ENCODE results near the gene AKT1.

The AKT1 gene

GRCh38 chr14:104799244-104800014 lies 3.9 kb upstream of the AKT1 start:
- no peak for DNase-seq (ENCODE audit: low read depth in 2 of 2)

- no peak for DNase-seq (ENCODE audit: low read depth in 2 of 2)
These were observed 3.0 kb upstream of the AKT1 start for GRCh38 chr14:104798300-104799243.

GRCh38 chr14:104797115-104798044 lies 1.8 kb upstream of the AKT1 start:
- DNase-seq (ENCODE audit: low read depth in 2 of 2): no peak

- no peak for DNase-seq (ENCODE audit: low read depth in 2 of 2)
These were observed 1.1 kb upstream of the AKT1 start for GRCh38 chr14:104796687-104797081.

- DNase-seq (ENCODE audit: low read depth in 2 of 2): peak; percentile 29 to 56
These were observed 486 bp upstream of the AKT1 start for GRCh38 chr14:104795781-104796686.

- DNase-seq (ENCODE audit: low read depth in 2 of 2): no peak
These were observed 936 bp downstream of the AKT1 start for GRCh38 chr14:104794631-104794992.

GRCh38 chr14:104794099-104794498 lies 1.4 kb downstream of the AKT1 start:
- no peak for DNase-seq (ENCODE audit: low read depth in 2 of 2)

- no peak for DNase-seq (ENCODE audit: low read depth in 2 of 2)
These were observed 1.9 kb downstream of the AKT1 start for GRCh38 chr14:104793703-104793959.

- no peak for DNase-seq (ENCODE audit: low read depth in 2 of 2)
These were observed 2.4 kb downstream of the AKT1 start for GRCh38 chr14:104792945-104793702.

- DNase-seq (ENCODE audit: low read depth in 2 of 2): no peak
These were observed 3.3 kb downstream of the AKT1 start for GRCh38 chr14:104792101-104792884.

GRCh38 chr14:104791425-104791824 lies 4.1 kb downstream of the AKT1 start:
- no peak for DNase-seq (ENCODE audit: low read depth in 2 of 2)

GRCh38 chr14:104789752-104790743 lies 5.5 kb downstream of the AKT1 start:
- DNase-seq (ENCODE audit: low read depth in 2 of 2): no peak

GRCh38 chr14:104788873-104789663 lies 6.5 kb downstream of the AKT1 start:
- no peak for DNase-seq (ENCODE audit: low read depth in 2 of 2)

GRCh38 chr14:104788161-104788818 lies 7.3 kb downstream of the AKT1 start:
- no peak for DNase-seq (ENCODE audit: low read depth in 2 of 2)

- no peak for DNase-seq (ENCODE audit: low read depth in 2 of 2)
These were observed 7.8 kb downstream of the AKT1 start for GRCh38 chr14:104787736-104788135.

- no peak for DNase-seq (ENCODE audit: low read depth in 2 of 2)
These were observed 8.5 kb downstream of the AKT1 start for GRCh38 chr14:104786726-104787675.

All from stimulated activated CD4-positive, alpha-beta T cell treated with anti-CD3 and anti-CD28 coated beads, Interleukin-1b, Interleukin-23, amount 100 ng/mL, for 1 hour (primary cell).